ENCODE results near the gene CAMKK2.
A peak's percentile ranks its signal among the peaks of the same experiment; 100 is the strongest.
"Not testable (repeated sequence)": the region's sequence is repeated elsewhere in the genome, so short reads cannot be mapped to it uniquely, and the experiment has no call there.

CAMKK2 gene

DNA sequence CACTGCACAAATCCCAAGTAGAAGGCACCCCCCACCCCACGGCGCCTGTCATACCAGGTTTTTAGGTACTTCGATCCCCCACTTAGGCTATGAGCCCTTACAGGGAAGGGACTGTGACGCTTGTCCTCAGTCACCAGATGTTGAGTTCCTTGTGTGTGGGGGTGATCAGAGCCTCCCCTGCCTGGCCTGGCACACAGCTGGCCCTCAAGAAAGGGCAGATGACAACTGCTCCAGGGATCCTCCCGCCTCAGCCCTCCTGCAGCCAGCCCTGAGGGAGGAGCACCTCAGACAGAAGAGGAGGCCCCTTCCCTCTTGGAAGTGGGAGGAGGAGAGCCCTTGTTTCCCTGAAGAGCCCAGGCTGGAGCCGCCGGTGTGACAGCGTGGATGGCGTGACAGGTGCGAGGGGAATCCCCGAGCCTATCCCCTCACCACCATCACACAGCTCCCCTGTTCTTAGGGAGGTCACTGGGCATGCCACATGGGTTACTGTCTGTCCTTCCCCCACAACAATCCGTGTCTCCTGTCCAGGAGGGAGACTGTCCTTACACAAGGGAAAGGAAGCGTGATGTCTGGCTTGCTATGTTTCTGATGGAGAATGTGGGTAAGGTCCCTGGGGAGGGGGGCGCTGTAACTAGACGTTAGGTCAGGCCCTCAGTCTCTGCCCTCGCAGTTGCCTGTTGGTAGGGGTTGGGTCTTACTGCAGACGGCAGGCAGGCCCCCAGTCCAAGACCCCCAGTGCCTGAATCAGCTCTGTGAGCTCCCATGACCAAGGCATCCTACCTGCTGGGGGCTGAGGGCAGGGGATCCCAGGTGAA is 55.1 kb downstream of the CAMKK2 start:
- no peak for DNase-seq

DNA sequence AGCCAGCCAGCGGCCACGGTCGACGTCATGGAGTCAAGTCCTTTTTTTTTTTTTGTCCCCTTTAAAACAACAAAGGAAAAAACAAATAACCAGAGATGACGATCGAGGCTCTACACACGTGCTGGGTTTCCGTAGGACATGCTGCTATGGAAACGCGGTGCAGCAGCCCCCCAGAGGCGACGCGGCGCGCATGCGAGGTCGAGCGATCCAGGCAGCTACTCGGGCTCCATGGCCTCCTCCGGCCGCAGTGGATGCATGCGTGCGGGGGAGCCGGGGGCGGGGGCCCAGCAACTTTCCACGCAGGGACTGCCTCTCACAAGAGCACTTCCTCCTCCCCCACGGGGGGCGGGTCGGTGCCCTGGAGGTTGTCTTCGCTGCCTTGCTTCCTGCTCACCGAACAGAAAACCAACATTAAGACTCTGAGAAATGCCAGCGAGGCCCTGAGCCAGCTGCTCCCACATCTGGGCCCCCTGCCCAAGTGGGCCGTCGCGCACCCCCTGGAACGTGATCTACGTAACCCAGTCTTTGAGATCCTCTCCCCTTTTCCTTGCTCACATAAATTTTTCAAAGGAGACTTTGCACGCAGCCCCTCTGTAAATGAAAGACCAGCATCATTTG is 55.9 kb downstream of the CAMKK2 start:
- peak; percentile 64 for DNase-seq

DNA sequence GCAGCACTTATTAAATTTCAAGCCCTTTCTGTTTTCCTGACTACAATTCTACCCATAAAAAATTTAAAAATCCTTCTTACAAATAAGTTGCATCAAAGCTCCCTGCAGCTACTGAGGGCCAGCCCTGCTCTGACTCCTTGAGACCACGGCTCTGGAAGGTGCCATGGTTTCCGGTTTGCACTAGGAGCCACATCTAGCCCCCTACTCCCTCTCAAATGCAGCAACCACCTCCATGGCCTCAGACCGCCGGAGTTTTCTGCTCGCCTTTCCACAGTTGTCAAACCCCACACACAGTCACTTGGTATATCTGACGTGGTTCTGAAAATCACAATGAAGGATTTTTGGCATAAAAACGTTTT is 56.5 kb downstream of the CAMKK2 start:
- DNase-seq: no peak

DNA sequence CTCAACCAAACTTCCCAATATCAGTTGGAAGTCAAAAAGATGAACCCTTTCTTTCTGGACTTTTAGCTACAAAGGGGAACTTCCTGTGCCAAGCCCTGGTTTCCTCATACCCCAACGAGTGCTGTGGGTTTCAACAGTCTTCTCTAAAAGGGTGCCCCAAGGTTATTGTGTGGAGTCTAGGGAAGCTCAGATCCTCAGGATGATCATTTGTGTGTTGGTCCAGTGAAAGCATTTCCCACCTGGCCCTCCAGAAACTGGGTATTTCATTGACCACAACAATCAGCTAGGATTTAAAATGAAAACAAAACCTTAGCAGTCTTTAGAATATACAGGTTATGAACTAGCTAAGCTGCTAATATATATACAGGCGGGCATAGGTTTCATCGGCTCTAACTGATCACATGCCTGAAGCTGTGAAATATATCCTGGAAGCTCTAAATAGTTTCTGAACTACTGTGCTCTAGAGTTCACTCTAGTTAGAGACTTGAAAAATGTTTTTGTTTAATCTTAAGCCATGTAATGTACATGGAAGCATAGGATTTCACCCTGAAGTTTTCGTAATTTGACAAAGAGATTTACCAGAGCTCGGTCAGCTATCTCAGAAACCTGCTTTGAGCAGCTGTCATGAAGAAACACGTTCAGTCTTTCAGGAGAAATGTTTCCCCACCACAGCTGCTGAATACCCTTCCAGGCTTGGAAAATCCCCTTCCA is 57.0 kb downstream of the CAMKK2 start:
- no peak for DNase-seq

DNA sequence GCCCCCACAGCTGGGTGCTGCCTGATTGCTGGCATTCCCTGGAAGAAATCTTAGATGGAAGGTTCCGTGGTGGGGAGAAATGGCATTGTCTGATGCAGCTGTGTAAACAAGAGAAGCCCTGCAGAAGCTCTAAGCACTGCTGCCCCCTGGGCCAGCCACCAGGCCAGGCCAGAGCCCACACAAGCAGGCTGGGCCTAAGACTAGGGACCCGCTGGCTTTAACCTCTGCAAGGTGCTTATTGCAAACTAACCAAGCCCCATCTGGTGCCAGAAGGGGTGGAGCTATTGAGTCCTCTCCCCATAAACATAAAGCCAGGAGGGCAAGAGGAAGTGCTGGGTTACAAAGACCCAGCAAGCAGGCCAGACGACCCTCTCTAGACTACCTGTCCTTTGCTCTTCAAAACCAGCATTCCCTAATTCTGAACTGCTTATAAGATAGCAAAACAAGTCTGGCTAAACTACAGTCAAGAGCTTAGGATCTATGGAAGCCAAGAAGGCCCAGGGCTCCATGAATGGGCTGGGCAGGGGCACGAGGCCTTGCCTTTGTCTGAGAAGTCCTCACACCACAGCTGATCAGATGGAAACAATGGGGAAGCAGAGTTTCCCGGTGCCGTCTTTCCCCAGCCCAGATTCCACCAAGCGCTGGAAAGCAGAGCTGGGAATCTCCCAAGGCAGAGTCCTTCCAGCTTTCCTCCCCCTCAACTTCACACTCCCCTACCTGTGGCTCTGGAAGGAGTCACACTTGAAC is 57.7 kb downstream of the CAMKK2 start:
- no peak for DNase-seq

DNA sequence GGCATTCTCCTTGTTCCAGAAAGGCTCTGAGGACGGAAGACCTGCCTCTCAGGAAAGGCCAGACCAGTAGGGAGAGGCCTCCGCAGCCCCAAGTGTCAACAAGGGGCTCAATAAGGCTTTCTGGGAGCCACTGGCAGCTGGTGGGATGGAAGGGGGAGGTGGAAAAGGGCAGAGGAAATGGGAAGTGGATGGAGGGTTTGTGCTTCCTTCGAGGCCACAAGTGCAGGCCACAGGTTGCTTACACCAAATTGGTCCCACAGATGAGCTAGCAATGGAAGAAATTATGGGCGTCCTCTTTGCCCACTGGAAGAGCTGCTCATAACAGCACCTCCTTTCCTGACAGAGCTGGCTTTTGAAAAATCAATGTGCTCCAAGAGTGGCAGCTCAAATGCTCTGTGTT is 58.4 kb downstream of the CAMKK2 start:
- DNase-seq: no peak

DNA sequence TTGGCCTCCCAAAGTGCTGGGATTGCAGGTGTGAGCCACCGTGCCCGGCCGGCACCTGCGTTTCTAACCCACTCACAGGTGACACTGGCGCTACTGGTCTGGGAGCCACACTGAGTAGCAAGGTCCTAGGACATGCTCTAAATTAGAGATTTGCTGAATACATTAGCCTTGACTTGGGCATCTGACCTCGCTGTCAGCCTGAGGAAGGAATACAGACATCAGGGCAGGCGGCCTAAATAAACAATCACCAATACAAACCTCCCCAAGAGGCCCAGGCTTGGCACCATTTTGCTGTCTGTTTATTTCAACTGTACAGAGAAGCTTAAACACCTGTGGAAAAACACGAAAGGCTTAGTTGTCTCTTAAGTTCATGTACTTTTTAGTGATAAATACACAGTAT is 59.1 kb downstream of the CAMKK2 start:
- DNase-seq: no peak

DNA sequence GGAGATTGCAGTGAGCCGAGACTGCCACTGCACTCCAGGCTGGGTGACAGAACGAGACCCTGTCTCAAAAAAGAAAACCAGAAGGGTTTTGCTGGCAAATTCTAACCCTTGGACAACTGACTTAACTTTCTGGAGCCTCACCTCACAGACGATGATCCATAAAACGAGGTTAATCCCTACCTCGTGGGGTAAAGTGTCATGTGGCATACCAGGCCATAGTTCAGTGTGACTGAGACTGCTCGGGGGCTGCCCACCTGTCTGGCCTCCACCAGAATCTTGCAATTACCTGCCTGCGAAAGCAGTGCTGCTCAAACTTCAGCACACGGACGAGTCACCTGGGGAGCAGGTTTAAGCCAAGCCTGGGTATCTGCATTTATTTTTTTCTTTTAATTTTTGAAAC is 59.7 kb downstream of the CAMKK2 start:
- DNase-seq: no peak

DNA sequence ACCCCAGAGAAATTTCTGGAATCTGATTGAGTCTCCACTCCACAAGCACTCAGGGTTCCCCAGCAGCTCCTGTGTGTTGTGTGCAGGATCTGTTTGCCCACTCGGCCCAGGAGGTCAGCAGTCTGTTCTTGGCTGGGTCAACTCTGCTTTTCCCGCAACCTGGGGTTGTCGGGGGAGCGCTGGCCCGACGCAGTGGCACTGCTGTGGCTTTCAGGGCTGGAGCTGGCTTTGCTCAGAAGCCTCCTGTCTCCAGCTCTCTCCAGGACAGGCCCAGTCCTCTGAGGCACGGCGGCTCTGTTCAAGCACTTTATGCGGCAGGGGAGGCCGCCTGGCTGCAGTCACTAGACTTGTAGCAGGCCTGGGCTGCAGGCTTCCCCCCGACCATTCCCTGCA is 62.9 kb downstream of the CAMKK2 start:
- no peak for DNase-seq

DNA sequence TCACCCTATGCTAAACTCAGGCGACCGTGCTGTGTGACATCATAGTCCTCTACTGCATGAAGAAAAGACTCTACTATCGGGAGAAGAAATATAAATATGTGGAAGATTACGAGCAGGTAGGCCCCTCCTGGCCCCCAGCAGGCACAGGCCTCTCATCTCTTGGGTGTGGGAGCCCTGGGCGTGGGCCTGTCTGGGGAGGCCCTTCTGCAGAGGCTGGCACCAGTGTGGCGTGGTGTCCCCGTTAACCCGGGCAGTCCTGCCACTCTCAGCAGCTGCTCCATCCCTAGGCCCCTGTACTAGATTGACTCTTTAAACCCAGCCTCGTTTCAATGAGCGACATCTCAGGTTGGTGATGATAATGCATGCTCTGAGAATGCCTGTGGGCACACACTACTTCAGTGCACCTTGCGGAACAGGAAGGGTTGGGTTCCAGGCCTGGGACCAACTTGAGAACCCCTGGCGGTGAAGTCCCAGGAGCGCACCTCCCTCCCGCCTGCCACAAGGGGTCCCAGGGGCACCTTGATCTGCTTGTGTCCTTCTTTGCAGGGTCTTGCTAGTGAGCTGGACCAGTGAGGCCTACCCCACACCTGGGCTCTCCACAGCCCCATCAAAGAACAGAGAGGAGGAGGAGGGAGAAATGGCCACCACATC is 63.4 kb downstream of the CAMKK2 start:
- no peak for DNase-seq

DNA sequence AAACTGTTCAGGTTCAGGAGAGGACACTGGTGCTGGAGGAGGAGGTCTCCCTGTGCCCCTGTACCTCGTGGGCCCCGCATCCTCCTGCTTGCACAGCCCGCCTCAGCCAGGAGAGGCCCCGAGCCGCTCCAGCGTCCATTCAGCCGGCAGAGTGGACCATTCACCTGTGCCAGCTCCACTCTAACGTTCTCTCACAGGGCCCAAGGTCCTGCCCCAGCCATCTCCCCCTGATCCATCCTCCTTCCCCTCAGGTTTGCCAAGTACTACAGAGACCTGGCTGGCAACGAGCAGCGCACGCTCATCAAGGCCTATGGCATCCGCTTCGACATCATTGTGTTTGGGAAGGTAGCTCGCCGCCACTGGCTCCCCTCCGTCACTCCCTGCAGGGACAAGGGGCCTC is 64.3 kb downstream of the CAMKK2 start:
- no peak for DNase-seq

DNA sequence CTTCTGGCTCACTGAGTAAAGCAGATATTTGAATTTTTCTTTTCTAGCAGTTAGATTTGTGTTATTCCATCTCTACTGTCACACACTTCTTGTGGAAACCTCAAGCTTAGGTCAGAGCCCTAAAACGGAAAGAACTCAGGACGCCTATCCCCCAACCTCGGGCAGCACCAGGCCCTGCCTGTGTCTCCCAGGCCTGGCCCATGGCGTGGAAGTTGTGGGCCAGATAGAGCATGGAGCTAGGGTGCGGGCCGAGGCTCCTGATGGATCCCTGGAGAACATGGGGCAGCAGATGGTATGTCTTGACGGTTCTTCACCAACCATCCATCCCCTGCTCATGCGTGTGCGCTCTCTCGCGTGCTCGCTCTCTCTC is 66.0 kb downstream of the CAMKK2 start:
- DNase-seq: no peak

DNA sequence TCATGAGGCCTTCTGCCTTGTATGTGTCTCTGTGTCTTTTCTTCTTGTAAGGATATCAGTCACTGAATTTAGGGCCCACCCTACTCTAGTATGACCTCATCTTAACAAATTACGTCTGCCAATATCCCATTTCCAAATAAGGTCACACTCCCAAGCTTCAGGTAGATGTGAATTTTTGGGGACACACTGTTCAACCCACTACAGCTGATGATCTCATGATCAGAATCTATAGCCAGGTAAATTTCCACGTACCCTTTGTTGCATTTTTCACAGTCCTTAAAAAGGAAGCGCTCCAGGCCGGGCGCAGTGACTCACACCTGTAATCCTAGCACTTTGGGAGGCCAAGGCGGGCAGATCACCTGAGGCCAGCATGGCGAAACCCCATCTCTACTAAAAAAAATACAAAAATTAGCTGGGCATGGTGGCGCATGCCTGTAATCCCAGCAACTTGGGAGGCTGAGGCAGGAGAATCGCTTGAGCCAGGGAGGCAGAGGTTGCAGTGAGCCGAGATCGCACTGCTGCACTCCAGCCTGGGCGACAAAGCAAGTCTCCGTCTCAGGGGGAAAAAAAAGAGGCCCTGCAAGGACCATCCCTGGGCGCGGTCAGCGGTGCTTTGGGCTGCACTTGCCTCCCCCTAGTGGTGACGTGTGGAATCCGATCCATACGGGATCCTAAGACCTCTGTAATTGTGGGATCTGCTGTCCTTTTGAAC is 66.5 kb downstream of the CAMKK2 start:
- DNase-seq: peak; percentile 63

DNA sequence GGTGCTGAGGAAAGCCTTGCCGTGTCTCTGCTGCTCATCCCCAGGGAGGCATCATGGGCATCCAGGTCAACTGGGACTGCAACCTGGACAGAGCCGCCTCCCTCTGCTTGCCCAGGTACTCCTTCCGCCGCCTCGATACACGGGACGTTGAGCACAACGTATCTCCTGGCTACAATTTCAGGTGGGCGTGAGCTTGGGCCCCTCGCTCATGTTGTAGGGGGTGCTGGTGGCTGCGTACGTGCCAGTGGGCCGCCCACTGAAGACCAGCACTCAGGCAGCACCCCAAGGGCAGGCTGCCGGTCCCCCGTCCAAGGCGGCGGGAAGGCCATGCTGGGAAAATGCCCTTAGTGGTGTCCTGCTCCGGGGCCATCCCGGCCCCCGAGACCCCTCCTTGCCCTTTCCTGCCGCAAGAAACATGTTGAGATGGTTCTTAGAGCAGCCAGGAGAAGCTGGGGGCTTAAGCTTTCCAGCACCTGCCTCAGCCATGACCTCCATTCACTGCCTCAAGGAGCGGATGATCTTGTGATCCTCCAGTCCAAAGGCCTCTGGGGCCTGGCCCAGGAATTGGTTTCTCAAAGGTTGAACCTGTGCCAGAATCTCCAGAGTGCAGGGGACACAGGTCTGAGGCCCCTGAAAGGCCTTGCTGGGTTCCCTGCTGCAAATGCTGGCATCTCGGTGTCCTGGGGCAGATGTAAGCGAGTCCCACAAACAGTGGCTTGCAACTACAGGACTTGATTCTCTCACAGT is 67.4 kb downstream of the CAMKK2 start:
- DNase-seq: no peak

DNA sequence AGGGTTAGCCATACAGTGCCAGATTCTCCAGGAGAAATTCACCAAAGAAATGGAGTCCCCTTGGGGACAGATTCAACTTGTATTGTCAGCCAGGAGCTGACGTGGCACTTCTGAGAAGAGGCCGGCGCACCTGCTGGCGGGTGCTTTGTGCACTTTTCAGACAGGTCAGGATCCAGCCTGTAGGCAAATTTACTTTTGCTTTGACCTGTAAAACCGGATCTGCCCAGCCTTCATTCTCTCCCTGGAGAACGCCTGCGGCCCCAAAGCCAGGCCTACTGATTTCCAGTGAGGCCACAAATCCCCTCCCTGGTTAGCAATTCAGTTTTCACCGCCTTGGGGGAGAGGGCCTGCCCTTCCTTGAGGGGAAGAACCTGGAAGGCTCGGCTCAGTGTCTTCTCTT is 69.2 kb downstream of the CAMKK2 start:
- no peak for DNase-seq

DNA sequence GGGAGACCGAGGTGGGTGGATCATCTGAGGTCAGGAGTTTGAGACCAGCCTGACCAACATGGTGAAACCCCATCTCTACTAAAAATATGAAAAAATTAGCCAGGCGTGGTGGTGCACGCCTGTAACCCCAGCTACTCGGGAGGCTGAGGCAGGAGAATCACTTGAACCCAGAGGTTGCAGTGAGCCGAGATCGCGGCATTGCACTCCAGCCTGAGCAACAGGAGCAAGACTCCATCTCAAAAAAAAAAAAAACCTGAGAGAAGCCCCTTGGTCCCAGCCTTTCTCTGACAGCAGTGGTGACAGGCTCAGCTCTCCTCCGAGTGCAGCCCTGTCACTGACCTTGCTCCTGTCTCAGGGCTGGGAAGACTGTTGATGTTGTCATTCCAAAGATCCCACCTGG is 69.6 kb downstream of the CAMKK2 start:
- not testable (repeated sequence) for DNase-seq

DNA sequence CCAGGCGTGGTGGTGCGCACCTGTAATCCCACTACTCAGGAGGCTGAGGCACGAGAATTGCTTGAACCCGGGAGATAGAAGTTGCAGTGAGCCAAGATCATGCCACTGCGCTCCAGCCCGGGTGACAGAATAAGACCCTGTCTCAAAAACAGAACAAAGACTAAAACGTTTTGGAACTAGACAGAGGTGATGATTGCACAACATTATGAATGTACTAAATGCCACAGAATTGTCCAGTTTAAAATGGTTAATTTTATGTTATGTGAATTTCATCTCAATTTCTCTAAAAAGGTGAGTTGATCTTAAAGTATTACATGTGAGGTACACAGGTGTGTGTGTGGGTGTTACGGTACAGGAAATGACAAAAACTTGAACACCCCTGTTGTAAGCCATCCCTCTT is 70.1 kb downstream of the CAMKK2 start:
- DNase-seq: no peak

DNA sequence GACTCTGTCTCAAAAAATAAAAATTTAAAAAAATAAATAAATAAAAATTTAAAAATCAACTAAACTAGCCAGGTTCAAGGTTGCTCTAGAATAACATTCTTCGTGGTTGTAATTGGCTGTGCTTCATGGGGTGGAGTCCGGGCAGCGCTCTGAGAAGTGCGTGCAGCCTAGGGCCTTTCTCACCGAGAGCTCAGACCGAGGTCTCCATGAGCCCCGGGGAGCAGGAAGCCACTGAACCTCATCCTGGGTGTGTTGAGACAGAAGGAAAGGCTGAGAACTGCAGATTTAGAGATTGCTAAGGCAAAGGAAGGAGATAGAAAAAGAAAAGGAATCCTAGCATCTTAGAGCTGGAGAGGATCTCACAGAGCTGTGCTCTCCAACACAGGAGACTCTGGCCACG is 71.9 kb downstream of the CAMKK2 start:
- DNase-seq: peak; percentile 75

DNA sequence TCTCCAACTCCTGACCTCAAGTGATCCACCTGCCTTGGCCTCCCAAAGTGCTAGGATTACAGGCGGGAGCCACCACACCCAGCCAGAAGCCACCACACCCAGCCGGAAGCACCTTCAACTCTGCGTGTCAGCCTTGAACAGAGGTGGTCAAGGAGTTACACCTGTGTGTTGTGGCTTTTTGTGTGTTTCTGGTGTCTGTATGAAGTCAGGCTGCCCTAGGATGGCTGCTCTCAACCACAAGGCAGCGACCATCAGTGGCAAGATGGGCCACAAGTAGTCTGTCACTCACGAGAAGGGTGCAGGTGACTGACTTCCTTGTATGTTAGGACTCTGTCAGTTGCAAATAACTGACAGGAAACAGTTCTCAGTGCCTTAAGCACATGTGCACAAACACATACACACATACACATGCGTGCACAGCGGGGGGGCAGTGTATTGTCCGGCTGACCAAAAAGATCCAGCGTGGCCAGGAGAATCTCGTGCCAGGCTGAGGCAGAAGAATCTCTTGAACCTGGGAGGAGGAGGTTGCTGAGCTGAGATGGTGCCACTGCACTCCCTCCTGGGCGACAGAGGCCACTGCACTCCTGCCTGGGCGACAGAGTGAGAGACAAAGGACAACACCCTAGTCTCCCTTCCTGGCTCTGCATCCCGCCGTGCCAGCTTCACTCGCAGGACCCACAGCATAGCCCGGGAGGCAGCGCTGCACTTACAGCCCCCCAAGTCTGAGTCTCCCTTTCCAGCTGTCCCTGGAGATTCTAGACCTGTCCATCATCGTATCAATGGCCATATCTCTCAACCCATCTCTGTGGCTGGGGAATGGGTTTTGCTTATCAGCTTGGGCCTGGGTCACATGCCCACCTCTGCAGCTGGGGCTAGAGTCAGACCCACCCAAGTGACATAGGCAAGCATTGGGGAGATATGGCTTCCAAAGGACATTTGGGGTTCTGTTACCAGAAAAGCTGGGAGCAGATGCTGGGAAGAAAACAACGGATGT is 72.9 kb downstream of the CAMKK2 start:
- DNase-seq: peak; percentile 58

DNA sequence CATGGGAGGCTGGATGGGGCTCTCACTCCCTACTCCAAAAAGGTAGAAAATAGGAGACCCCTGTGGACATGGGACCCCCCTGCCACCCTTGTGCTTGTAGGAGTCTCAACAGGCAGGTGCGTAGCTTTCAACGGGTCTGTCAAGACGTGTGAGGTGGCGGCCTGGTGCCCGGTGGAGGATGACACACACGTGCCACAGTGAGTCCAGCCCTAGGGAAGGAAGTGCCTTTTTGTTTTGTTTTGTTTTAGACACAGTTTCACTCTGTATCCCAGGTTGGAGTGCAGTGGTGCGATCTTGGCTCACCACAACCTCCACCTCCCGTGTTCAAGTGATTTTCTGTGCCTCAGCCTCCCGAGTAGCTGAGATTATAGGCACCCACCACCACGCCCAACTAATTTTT is 73.7 kb downstream of the CAMKK2 start:
- DNase-seq: no peak

Measured in activated CD4-positive, alpha-beta T cell treated with anti-CD3 and anti-CD28 coated beads, Interleukin-2, amount 50 U/mL, for 16 hours (primary cell).